Endothelial cell of umbilical vein (primary cell): ENCODE results near the gene CARD14. TPM values are rescaled to one million over a fixed set of nuclear protein-coding genes. Genes with fewer than 3 reads are reported as not detected.

ENCODE experiments used
- BruUV-seq: library from RNA; stranded (reverse); fragments of 400-500 nt; replicated peaks from 2 replicates; lab custom pipeline; 2021; lab: Mats Ljungman, UMichigan
- CTCF ChIA-PET: fragments of 300-600, 350-600 bp; sonication (Branson Sonifier 250); formaldehyde crosslinking; loops from one replicate; lab custom pipeline; 2021; ENCODE audit warnings: antibody characterized with exemption, inconsistent platforms; lab: Charles Lee
- POLR2A ChIA-PET: fragments of 300-600, 350-600 bp; sonication (Branson Sonifier 250); formaldehyde crosslinking; loops from one replicate; lab custom pipeline; 2021; ENCODE audit warnings: antibody characterized with exemption, inconsistent platforms; lab: Charles Lee
- DNase-seq: peaks from one replicate; pipeline ENCODE4 v3.0.0-alpha.2; 2011; ENCODE audit warnings: low read depth, low spot score
- FAIRE-seq: peaks from 2 replicates; lab custom pipeline; 2011; peaks lifted over from hg19 to GRCh38; lab: Jason Lieb, UNC
- H2AFZ ChIP-seq: 2 replicates; pipeline ENCODE4 v1.6.0; 2012; ENCODE audit warnings: low read depth, low read length, control low read depth, inconsistent platforms
- H3K27ac ChIP-seq: 2 replicates; pipeline ENCODE4 v1.5.1; 2011; ENCODE audit warnings: low read depth, mild to moderate bottlenecking, control low read depth, low read length, moderate library complexity; ENCODE audit not compliant: insufficient read depth
- H3K27me3 ChIP-seq, 2 experiments: 2 replicates each; pipeline versions ENCODE4 v1.6.0 to v1.6.1; 2011; ENCODE audit warnings: low read length in 2 of 2, mixed read lengths in 1 of 2; ENCODE audit not compliant: control insufficient read depth in 2 of 2, insufficient read depth in 2 of 2
- H3K36me3 ChIP-seq, 2 experiments: 2 replicates in 1 of 2; 3 replicates in 1 of 2; pipeline ENCODE4 v1.5.1; 2011; ENCODE audit warnings: low read length in 2 of 2, mild to moderate bottlenecking in 1 of 2, moderate library complexity in 1 of 2; ENCODE audit not compliant: control insufficient read depth in 2 of 2, insufficient read depth in 2 of 2; ENCODE audit errors: extremely low read depth in 1 of 2
- H3K4me1 ChIP-seq: 3 replicates; pipeline ENCODE4 v1.5.1; 2011; ENCODE audit warnings: mild to moderate bottlenecking, low read length; ENCODE audit not compliant: control insufficient read depth, insufficient read depth; ENCODE audit errors: extremely low read depth
- H3K4me2 ChIP-seq: 2 replicates; pipeline ENCODE4 v1.6.1; 2011; ENCODE audit warnings: low read length, control low read depth, mixed read lengths; ENCODE audit not compliant: insufficient read depth
- H3K4me3 ChIP-seq, 3 experiments: fragments of 200-600 bp in 1 of 3; sonication (generic), shearing (Covaris generic) in 1 of 3; replicated peaks in 1 of 3; 2 replicates each; pipeline ENCODE4 v1.5.1; 2011 to 2016; ENCODE audit warnings: control low read depth in 3 of 3, low read length in 3 of 3, mild to moderate bottlenecking in 2 of 3, inconsistent platforms in 1 of 3, low read depth in 1 of 3, moderate library complexity in 1 of 3; ENCODE audit not compliant: insufficient read depth in 1 of 3
- H3K79me2 ChIP-seq: 2 replicates; pipeline ENCODE4 v1.6.0; 2012; ENCODE audit warnings: low read length, inconsistent platforms; ENCODE audit not compliant: control insufficient read depth, insufficient read depth
- H3K9ac ChIP-seq: replicated peaks from 2 replicates; pipeline ENCODE3; 2011; ENCODE audit warnings: low read length, control low read depth; ENCODE audit not compliant: insufficient read depth; ENCODE audit errors: extremely low read depth
- H3K9me1 ChIP-seq: replicated peaks from 3 replicates; pipeline ENCODE4 v1.6.0; 2011; ENCODE audit warnings: mild to moderate bottlenecking, low read length; ENCODE audit not compliant: control insufficient read depth, insufficient read depth; ENCODE audit errors: extremely low read depth
- H3K9me3 ChIP-seq: replicated peaks from 2 replicates; pipeline ENCODE4 v1.5.1; 2012; ENCODE audit warnings: low read length, inconsistent platforms; ENCODE audit not compliant: control insufficient read depth, insufficient read depth
- H4K20me1 ChIP-seq: replicated peaks from 2 replicates; pipeline ENCODE3; 2011; ENCODE audit warnings: mild to moderate bottlenecking, low read length; ENCODE audit not compliant: control insufficient read depth, insufficient read depth; ENCODE audit errors: extremely low read depth
- CTCF ChIP-seq, 2 donors: IDR thresholded peaks; 1 replicate in 1 of 2; 2 replicates in 1 of 2; pipeline ENCODE4 v1.5.1; 2011; ENCODE audit warnings: low read length in 2 of 2, mild to moderate bottlenecking in 2 of 2, moderate library complexity in 2 of 2, control low read depth in 1 of 2, inconsistent platforms in 1 of 2, low read depth in 1 of 2; ENCODE audit not compliant: insufficient read depth in 1 of 2; ENCODE audit errors: extremely low read depth in 1 of 2
- EZH2 ChIP-seq: IDR thresholded peaks from 2 replicates; pipeline ENCODE4 v1.6.1; 2012; ENCODE audit warnings: borderline replicate concordance, low read depth, mild to moderate bottlenecking, moderate library complexity, low read length, inconsistent platforms; ENCODE audit not compliant: severe bottlenecking
- FOS ChIP-seq: IDR thresholded peaks from 2 replicates; pipeline ENCODE4 v1.6.1; 2011; ENCODE audit warnings: mild to moderate bottlenecking, low read length, moderate library complexity, borderline replicate concordance; ENCODE audit not compliant: insufficient read depth
- GATA2 ChIP-seq: IDR thresholded peaks from 2 replicates; pipeline ENCODE4 v1.7.0; 2011; ENCODE audit warnings: low read depth, mild to moderate bottlenecking, moderate library complexity, mixed read lengths, low read length; ENCODE audit not compliant: insufficient read length, insufficient read depth
- JUN ChIP-seq: IDR thresholded peaks from 2 replicates; pipeline ENCODE4 v1.6.1; 2011; ENCODE audit warnings: borderline replicate concordance, low read depth; ENCODE audit not compliant: insufficient read length, insufficient read depth
- MAX ChIP-seq: IDR thresholded peaks from 2 replicates; pipeline ENCODE4 v1.6.1; 2011; ENCODE audit not compliant: insufficient read depth, insufficient read length
- MYC ChIP-seq: IDR thresholded peaks from one replicate; pipeline ENCODE4 v1.6.1; 2011; ENCODE audit warnings: mild to moderate bottlenecking, low read depth, low read length
- POLR2A ChIP-seq: IDR thresholded peaks from 2 replicates; pipeline ENCODE4 v1.6.1; 2012; ENCODE audit warnings: low read depth, mild to moderate bottlenecking, control low read depth, low read length
- POLR2AphosphoS5 ChIP-seq: IDR thresholded peaks from 2 replicates; pipeline ENCODE4 v1.6.1; 2012; ENCODE audit warnings: low read depth, mild to moderate bottlenecking, control low read depth, low read length, moderate library complexity; ENCODE audit not compliant: insufficient read depth
- dilution Hi-C: fragments of 300-500 bp; cut with MboI; formaldehyde crosslinking; loops from one replicate; pipeline ENCODE4 v1.15.0; 2019; ENCODE audit warnings: low sequenced_read_pairs; ENCODE audit not compliant: extremely low pct_ligation_motif_present
- intact Hi-C: fragments of 100-400 bp; cut with micrococcal nuclease; formaldehyde crosslinking; loops from one replicate; pipeline ENCODE4 v1.10.0; 2022
- polyA plus RNA-seq, 4 experiments: library from polyadenylated mRNA; depleted of rRNA in 3 of 4; stranded (reverse) in 3 of 4; unstranded in 1 of 4; fragments of >200 nt; gene quantifications; 2 replicates each; pipeline versions ENCODE4 v1.2.1 to v1.2.3, GENCODE V29; 2011 to 2012; ENCODE audit warnings: missing spikeins in 1 of 4
- total RNA-seq: library from RNA; stranded (reverse); gene quantifications from 2 replicates; pipeline ENCODE4 v1.2.3, GENCODE V29; 2021

Gene CARD14
- total and polyA plus RNA-seq, 2 donors (not counting 3 experiments of a cell fraction or from before 2014, with no cell fraction given) = not detected

GRCh38 chr17:80191865-80192661 is 22.2 kb downstream of the CARD14 start:
- no peaks in the 10 kb centered on the region for H3K9me1 ChIP-seq
- no peaks in the 10 kb centered on the region for H4K20me1 ChIP-seq
- no peaks in the 10 kb centered on the region for H3K36me3 ChIP-seq
- ChIA-PET CTCF (interaction anchor here (1.0 to 1.5 kb wide), 4 partner anchors 11 to 99 kb away, joined by 3 to 5 read pairs (median 4); no protein-coding TSS in a partner anchor), POLR2A (no interaction called here)
- DNase-seq (peak; percentile 8), FAIRE-seq (no peak)
- peaks cover 0 to 5% of the 10 kb centered on the region in 2 experiments for H3K27me3 ChIP-seq
- no TSS peak for BruUV-seq
- H3K9ac ChIP-seq = no peak overlapping the region
- H3K27ac ChIP-seq = no peak overlapping the region
- TF ChIP-seq FOS = no peak
- TF ChIP-seq EZH2 = no peak
- no peak for TF ChIP-seq POLR2AphosphoS5
- TF ChIP-seq MAX = no peak
- no peak for TF ChIP-seq MYC
- TF ChIP-seq JUN = no peak
- no peak for TF ChIP-seq CTCF (IDR thresholded peaks at IDR 0.05; ENCODE audit: extremely low read depth in 1 of 2, insufficient read depth in 1 of 2, low read depth in 1 of 2, low read length in 2 of 2)
- TF ChIP-seq POLR2A = no peak
- TF ChIP-seq GATA2 = no peak
- peak overlapping the region; percentile 10 for H2AFZ ChIP-seq
- no peak overlapping the region for H3K4me2 ChIP-seq
- intact Hi-C loops = no loop called here
- no peaks in the 10 kb centered on the region for H3K79me2 ChIP-seq
- H3K4me1 ChIP-seq = no peaks in the 10 kb centered on the region
- H3K9me3 ChIP-seq = no peaks in the 10 kb centered on the region
- dilution Hi-C loops = no loop called here
- no peak overlapping the region for H3K4me3 ChIP-seq
